NOMO-1 treated with DMSO at 0.1 percent for 48 hours (cell line): ENCODE results near the gene COG2.
A peak's percentile ranks its signal among the peaks of the same experiment; 100 is the strongest.
"Not testable (repeated sequence)": the region's sequence is repeated elsewhere in the genome, so short reads cannot be mapped to it uniquely, and the experiment has no call there.

Experiments
- DNase-seq: peaks from one replicate; lab custom pipeline; 2025; ENCODE audit not compliant: unreplicated experiment; lab: John Stamatoyannopoulos, UW

COG2 gene

DNA sequence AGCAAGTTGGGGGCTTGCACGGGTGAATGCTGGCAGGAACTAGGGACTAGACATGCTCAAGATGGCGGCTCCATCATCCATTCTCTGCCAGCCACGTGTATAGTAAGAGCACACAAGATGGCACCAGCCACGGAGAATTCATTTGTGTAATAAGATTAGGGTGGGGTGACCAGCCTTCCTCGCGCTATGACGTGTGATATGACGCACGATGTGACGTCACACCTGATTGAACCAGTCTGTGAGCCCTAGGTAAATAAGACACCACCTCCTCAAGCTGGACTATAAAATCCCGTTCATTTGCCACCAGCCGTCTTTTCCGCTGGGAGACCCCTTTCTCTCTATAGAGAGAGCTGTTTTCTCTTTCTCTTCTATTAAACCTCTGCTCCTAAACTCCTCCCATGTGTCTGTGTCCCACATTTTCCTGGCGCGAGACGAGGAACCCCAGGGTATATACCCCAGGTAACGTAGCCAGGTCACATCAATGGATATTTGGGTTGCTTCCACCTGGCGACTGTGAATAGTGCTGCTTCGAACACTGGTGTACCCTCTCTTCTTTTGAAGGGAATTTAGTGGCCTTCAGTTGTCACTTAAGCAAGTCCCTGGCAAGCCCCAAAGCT is 18.1 kb upstream of the COG2 start:
- DNase-seq, result no peak

DNA sequence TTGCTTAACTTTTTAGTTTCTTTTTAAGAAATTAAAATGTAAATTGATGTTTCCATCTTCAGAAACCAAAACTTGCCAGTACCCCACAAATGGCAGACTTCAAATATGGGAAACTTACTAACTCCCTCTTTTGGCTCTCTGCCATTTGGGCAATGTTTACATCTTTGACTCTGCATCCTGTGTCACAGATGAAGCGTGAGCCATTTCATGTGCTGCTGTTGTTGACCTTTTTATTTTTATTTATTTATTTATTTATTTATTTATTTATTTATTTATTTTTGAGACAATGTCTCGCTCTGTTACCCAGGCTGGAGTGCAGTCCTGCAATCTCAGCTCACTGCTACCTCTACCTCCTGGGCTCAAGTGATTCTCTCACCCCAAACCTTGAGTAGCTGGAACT is 16.0 kb upstream of the COG2 start:
- no peak for DNase-seq

DNA sequence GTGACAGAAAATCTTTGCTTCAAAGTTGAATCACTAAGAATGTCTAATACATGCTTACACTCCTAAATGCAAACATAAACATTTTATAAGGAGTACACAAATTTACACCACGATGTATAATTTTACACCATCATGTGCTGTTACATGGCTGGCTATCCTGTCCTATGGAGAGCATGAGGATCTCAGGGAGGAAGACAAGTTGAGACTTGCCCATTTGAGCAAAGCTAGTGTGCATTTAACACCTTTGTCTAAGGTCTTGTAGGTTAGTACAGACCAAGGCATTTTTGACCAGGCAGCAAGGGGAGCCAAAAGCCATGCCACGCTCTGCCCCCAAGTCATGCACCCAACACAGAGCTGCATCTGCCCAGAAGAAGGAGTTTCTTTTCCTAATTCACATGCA is 14.5 kb upstream of the COG2 start:
- no peak for DNase-seq

DNA sequence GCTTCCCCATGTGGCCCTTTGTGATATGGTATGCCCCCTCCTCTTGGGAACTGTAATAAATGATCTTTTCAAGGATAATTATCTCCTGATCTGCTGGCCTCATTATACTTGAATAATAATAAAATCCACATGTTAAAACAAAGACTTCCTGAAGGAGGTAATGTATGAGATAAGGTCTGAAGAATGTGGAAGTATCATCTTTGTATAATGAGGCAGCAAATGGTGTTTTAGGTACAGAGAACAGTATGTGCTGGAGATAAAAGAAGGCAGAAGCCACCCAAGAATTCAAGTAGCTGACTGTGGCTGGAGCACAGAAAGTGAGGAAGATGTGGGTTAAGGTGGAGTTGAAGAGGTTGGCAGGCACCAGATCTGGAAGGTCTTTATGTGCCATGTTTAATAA is 12.8 kb upstream of the COG2 start:
- no peak for DNase-seq

DNA sequence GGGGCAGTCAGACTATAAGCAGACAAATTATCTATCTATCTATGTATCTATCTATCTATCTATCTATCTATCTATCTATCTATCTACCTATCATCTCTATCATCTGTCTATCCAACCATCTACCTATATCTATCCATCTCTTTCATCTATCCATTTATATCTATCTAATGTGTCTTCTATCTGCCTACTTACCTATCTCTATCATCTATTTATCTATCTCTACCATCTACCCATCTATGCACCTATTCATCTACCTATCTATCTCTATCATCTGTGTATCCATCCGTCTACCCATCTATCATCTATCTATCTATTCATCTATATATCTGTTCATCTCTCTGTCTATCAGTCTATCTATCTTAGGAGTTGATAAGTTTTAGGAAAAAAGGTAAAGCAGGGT is 10.8 kb upstream of the COG2 start:
- DNase-seq, result no peak

DNA sequence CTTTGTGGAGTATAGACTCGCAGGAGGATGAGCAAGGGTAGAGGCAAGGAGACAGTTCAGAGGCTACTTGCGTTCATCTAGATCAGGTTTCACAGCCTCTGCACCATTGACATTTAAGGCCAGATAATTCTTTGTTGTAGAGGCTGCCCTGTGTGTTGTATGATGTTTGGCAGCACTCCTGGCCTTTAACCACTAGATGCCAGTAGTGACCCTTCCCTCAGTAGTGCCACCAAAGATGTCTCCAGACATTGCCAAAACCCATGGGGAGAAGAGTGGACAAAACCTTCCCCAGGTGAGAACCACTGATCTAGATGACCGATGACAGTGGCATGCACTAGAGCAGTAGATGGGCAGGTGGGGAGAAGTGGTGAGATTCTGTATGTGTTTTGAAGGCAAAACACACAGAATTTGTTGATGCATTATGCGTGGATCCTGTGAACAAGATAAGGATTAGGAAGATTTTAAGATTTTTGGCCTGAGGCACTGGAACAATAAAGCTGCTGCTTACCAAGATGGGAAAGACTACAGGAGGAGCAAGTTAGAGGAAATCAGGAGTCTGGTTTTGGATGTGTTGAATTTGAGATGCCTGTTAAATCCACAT is 9.9 kb upstream of the COG2 start:
- peak; percentile 28 for DNase-seq

DNA sequence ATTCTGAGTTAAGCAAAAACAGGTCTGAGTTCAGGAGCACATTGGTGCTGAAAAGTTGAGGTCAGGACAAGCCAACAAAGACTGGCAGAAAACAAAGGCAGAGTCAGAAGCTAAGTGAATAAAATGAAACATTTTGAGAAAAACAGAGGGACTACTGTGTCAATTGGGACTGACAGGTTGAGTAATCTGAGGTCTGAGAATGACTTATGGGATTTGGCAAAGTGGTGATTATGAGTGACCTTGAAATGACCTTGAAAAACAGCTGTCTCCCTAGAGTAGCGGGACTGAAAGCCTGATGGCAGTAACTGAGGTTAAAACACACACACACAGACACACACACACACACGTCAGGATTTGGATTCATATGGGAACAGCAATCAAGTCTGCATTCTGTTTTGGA is 8.8 kb upstream of the COG2 start:
- DNase-seq, result no peak

DNA sequence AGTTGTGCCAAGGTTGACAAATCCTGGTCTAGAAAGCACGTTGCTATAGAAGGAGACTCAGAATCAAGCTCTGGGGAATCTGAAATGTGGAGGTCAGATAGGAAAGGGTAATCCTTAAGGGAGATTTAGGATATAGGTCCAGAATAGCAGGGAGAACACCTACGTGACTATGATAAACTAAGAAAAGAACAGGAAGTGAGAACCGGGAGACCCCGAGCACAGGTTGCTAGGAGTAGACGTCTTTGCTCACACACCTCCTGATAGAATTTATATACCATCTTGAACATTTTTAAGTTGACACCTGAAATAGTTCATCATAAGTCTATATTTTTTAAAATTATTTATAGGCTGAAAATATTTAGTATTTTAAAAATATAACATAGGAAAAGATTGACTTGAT is 7.9 kb upstream of the COG2 start:
- no peak for DNase-seq

DNA sequence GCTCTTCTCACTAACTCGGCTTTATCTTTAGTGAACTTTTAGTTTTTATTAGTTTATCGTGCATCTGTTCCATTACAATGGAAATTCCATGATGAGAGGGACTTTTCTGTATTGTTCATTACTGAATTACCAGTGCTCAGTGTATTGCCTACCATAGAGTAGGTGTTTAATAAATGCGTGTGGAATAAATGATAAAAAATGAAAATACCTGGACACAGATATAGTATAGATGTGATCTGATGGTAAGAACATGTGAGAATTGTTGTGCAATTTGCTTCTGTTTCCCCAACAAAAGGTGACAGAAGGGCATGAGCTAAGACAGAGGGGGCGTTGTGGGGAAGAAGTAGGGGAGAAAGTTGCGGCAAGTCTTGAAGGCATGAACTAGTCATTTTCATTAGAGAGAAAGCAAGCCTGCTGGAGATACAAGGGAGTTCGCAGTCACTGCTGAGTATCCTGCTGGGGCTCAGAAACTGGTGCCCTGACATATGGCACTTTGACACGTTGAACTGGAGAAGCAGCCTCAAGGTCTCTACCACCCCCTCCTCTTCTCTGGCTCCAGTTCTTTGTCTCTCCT is 5.6 kb upstream of the COG2 start:
- no peak for DNase-seq

DNA sequence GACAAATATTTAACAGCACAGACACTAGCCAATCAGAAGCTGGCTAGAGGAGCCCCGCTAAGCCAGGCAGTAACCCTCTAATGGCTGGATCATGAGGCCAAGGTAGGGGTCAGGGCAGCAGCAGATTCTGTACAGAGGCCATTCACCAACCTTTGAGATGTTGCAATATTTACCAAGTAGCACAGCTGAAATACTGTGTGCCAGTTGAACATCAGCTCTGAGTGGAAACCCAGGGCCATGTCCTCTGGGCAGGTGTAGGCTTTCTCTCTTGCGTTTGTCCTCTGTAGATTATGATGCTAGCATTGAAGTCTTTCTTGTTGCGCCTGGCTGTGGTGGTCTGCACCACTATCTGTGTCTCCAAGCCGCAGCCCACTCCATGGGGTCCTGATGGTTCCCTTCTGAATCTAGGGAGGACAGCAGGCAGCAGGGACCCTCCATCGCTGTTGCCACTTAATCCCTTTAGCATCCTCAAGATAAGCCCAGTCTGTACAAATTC is 2.5 kb upstream of the COG2 start:
- no peak for DNase-seq

DNA sequence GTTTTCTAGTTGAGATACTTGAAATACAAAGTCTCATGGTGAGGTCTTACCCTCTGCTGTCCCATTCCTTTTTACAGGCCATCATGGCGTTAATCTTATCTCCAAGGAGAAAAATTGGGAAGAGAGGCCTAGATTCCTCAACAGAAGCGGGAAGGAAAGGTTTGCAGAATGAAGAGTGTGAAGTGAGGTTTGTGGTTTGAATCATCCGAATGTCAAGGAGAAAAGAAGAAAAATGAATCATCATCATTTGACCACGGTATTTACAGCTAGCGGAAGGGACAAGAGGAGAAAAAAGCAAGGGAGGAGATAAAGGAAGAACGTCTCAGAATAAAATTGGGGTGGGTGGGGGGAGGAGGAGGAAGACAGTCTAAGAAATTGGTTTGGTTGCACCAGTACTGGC is 935 bp upstream of the COG2 start:
- no peak for DNase-seq

DNA sequence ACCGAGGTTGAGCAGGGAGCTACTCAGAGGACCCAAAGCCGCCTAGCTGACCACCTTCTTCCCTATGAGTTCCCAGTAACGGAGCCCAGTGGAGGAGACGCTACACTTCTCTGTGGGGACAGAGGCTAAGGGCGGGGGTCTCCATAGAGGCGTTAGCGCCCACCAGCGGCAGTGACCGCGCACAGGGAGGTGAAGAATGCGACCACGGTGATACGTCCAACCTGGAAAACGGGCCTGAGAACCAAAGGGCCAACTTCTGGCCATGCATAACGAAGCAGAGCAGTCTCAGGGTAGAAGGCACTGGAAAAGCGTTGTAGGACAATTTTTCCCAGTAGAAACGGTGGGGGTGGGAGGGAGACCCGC is 400 bp upstream of the COG2 start:
- DNase-seq, result no peak

DNA sequence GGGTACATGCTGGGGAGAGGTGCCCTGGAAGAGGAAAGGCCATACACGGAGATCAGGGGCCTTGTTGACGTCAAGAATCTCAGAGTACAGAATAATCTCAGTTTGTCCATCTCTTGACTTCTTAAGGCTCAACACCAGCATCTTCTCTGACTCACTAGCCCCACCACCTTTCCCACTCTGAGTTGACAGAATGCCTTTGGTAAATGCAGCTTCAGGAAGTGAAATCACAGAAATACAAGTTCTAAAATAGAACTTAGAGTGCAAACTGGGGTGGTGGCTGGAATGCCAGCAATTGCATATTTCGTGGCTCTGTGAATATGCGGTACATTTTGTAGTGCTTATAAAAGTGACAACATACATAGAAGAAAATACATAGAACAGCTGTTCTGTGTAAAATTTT is 1.6 kb downstream of the COG2 start:
- peak; percentile 42 for DNase-seq

DNA sequence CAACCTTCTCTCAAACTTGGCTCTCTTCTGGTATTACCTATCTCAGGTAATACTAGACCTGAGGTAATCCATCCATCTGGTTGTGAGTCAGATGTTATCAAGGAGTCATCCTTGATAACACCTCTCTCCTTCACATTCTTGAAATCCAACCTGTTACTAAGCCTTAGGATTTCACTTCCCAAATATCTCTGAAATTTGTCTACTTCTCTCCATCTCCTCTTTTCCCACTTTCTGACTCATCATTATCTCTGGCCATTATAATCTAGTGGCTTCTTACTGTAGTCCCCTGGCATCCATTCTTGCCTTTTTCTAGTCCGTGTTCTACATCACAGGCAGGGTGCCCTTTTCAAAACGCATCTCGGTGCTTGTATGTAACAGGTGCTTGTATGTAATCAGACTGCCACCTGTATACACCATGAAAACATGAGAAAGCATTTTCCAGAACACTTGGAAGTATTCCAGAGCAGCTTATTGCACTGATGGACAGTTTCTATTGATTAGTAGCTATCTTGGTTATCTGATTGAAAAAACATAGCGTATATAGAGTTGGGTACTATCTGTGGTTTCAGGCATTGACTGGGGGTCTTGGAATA is 4.5 kb downstream of the COG2 start:
- no peak for DNase-seq

DNA sequence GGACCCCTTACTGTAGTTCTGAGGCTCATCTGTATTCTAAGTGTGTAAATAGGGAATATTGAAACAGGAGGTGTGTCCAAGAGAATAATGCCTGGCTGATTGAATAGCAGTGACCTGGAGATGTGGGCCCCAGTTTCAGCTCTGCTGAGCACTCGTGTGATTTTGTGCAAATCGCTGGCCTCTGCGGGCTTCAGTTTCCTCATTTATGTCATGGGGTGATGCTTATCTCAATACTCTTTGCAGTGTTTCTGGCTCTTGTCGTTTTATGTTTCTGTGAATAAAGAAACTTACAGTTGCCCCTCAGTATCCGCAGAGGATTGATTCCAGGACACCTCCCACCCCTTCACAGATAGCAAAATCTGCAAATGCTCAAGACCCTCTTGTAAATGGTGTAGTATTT is 5.0 kb downstream of the COG2 start:
- DNase-seq, result no peak

DNA sequence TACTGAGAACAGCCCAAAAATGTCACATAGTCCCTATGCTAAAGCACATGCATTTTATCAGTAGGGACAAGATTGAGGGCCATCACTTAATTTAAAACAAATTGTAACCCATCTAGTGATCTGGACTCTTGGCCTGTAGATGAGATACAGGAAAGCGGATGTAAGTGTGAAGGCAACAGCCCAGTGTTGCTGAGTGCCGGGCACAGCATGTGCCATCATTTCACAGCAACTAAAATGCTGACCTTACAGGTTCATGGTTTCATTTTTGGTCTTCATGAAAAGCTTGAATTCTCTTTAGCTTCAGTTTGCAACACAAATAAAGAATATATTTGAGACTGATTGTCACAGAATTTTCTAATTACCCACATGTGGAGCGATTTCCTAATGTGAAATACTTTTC is 5.8 kb downstream of the COG2 start:
- no peak for DNase-seq

DNA sequence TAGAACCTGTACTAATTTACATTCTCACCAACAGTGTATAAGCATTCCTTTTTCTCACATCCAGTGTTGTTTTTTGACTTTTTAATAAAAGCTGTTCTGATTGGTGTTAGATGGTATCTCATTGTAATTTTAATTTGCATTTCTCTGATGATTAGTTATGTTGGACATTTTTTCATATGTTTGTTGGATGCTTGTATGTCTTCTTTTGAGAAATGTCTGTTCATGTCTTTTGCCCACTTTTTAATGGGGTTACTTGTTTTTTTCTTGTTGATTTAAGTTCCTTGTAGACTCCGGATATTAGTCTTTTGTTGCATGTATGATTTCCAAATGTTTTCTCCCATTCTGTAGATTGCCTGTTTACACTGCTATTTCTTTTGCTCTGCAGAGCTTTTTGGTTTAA is 8.0 kb downstream of the COG2 start:
- DNase-seq, result no peak

DNA sequence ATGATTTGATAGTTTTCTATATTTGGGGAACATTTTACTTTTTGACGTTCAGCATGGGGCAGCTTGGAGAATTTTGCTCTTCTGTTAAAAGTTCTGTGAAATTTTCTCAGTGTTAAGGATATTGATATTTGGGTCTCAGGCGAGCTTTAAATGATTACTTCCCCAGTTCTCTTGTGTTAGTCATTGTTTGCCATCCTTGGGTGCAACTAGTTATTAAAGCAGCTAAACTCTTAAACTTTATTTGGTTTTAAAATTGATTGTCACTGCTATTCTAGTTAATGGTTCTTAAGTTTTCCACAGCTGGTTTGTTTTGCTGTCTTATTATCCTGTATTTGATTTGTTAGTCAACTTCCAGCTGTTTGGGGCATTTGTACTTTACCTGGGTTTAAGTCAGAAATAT is 9.0 kb downstream of the COG2 start:
- DNase-seq, result no peak

DNA sequence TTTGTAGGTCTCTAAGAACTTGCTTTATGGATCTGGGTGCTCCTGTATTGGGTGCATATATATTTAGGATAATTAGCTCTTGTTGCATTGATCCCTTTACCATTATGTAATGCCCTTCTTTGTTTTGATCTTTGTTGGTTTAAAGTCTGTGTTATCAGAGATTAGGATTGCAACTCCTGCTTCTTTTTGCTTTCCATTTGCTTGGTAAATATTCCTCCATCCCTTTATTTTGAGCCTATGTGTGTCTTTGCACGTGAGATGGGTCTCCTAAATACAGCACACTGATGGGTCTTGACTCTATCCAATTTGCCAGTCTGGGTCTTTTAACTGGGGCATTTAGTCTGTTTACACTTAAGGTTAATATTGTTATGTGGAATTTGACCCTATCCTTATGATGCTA is 14.4 kb downstream of the COG2 start:
- DNase-seq, result not testable (repeated sequence)

DNA sequence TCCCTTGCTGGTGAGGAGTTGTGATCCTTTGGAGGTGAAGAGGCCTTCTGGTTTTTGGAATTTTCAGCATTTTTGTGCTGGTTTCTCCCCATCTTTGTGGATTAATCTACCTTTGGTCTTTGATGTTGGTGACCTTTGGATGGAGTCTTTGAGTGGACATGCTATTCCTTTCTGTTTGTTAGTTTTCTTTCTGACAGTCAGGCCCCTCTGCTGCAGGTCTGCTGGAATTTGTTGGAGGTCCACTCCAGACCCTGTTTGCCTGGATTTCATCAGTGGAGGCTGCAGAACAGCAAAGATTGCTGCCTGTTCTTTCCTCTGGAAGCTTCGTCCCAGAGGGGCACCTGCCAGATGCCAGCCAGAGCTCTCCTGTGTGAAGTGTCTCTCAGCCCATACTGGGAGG is 15.8 kb downstream of the COG2 start:
- not testable (repeated sequence) for DNase-seq

DNA sequence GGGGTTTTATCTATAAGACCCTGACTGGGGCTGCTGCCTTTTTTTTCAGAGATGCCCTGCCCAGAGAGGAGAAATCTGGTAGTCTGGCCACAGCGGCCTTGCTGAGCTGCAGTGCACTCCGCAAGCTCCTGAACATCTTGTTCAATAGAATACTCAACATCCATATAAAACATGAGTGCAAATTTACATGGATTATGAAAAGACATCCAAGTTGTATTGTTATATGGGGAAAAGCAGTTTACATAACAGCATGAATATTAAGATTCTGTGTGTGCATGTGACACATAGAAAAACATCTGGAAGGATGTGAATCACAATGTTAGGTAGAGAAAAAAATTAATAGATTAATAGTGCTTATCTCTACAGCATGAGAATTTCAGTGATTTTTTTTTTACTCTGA is 16.4 kb downstream of the COG2 start:
- no peak for DNase-seq

DNA sequence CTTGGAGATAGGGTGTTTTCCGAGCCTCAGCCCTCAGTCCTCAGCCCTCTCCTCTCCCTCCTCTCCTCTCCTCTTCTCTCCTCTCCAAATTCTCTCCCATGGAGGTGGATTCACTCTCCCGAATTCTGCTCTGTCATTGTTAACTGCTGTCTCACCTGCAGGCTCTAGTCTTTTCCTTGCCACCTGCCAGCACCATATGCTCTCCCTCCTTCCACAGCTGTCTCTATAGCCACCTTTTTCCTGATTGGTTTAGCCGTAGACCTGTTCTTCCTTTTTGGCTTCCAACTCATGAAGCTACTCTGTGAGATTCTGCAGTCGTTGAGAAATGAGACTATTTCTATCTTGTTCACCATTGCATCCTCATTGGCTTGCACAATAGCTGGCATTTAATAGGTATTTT is 19.7 kb downstream of the COG2 start:
- DNase-seq, result peak; percentile 5

DNA sequence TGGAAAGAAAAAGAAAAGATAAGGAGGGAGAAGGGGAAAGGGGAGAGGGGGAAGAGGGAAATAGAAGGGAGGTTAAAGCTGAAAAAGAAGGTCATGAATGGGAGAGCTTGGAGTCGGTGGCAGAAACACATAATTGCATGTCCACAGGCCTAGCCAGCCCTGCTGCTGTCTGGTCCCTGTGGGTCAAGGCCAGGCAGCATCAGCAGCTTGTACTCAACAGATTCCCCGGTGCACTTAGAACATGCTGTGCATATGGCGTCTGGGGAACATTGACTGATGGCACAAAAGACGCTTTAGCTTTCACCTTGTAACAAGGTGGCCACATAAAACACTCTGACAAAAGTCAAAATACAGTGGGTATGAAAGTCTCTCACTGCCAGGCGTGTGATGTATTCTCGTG is 25.9 kb downstream of the COG2 start:
- no peak for DNase-seq
